OCI-LY7 (cell line): Measurements from ENCODE around the gene MTHFS. TPM values are rescaled to one million over a fixed set of nuclear protein-coding genes. Genes with fewer than 3 reads are reported as not detected.

ENCODE experiments used
- BruUV-seq: library from RNA; stranded (reverse); fragments of 400-500 nt; replicated peaks from 2 replicates; lab custom pipeline; 2021; lab: Mats Ljungman, UMichigan
- CTCF ChIA-PET: fragments of 300-600 bp; sonication (Branson Sonifier 250); formaldehyde crosslinking; loops from one replicate; lab custom pipeline; 2022; ENCODE audit warnings: antibody characterized with exemption; ENCODE audit not compliant: unreplicated experiment; lab: Charles Lee
- POLR2A ChIA-PET: fragments of 300-600 bp; sonication (Branson Sonifier 250); formaldehyde crosslinking; loops from one replicate; lab custom pipeline; 2022; ENCODE audit warnings: antibody characterized with exemption; lab: Charles Lee
- DNase-seq: peaks from one replicate; pipeline ENCODE4 v3.0.0-alpha.2; 2015; ENCODE audit warnings: low spot score
- H2AFZ ChIP-seq: fragments of 200-600 bp; sonication (generic), shearing (Covaris generic); 2 replicates; pipeline ENCODE4 v1.6.1; 2014; ENCODE audit warnings: mild to moderate bottlenecking, antibody characterized with exemption, low read length, moderate library complexity
- H3K27ac ChIP-seq: fragments of 200-600 bp; sonication (generic); 2 replicates; pipeline ENCODE4 v1.5.1; 2014; ENCODE audit warnings: mixed run types, low read depth, mild to moderate bottlenecking, moderate library complexity, low read length, inconsistent platforms; ENCODE audit not compliant: poor library complexity, severe bottlenecking
- H3K36me3 ChIP-seq: fragments of 200-600 bp; sonication (generic); 2 replicates; pipeline ENCODE4 v1.6.1; 2014; ENCODE audit warnings: mild to moderate bottlenecking, antibody characterized with exemption, low read length, moderate library complexity, mixed read lengths; ENCODE audit not compliant: insufficient read depth
- H3K4me1 ChIP-seq: fragments of 200-600 bp; sonication (generic); 2 replicates; pipeline ENCODE4 v1.5.1; 2014; ENCODE audit warnings: mild to moderate bottlenecking, low read length; ENCODE audit not compliant: insufficient read depth, poor library complexity, severe bottlenecking
- H3K4me2 ChIP-seq: fragments of 200-600 bp; sonication (generic); 2 replicates; pipeline ENCODE4 v1.6.1; 2014; ENCODE audit warnings: mild to moderate bottlenecking, low read length
- H3K4me3 ChIP-seq: fragments of 200-600 bp; sonication (generic); 2 replicates; pipeline ENCODE4 v1.5.1; 2014; ENCODE audit warnings: mild to moderate bottlenecking, low read depth, low read length; ENCODE audit not compliant: poor library complexity, severe bottlenecking
- H3K79me2 ChIP-seq: fragments of 200-600 bp; sonication (generic); 2 replicates; pipeline ENCODE4 v1.6.1; 2016; ENCODE audit warnings: low read depth, mild to moderate bottlenecking, low read length, moderate library complexity, mixed read lengths; ENCODE audit not compliant: insufficient read depth
- H3K9me2 ChIP-seq: fragments of 200-600 bp; sonication (generic); 2 replicates; pipeline ENCODE4 v1.6.1; 2016; ENCODE audit warnings: mild to moderate bottlenecking, low read length, mixed read lengths; ENCODE audit not compliant: insufficient read depth
- H3K9me3 ChIP-seq: fragments of 200-600 bp; sonication (generic); 2 replicates; pipeline ENCODE4 v1.6.1; 2014; ENCODE audit warnings: mild to moderate bottlenecking, mixed run types, low read length, mixed read lengths
- H4K20me1 ChIP-seq: fragments of 200-600 bp; sonication (generic); 2 replicates; pipeline ENCODE4 v1.6.1; 2014; ENCODE audit warnings: mild to moderate bottlenecking, antibody characterized with exemption, low read length, moderate library complexity, mixed read lengths; ENCODE audit not compliant: insufficient read depth
- EZH2phosphoT487 ChIP-seq: fragments of 200-600 bp; sonication (generic); IDR thresholded peaks from 2 replicates; pipeline ENCODE4 v1.6.1; 2018; ENCODE audit warnings: low read depth, borderline replicate concordance, mild to moderate bottlenecking, mixed run types, antibody characterized with exemption, low read length, moderate library complexity, mixed read lengths
- intact Hi-C: fragments of 100-400 bp; cut with micrococcal nuclease; formaldehyde crosslinking; loops from one replicate; pipeline ENCODE4 v1.10.0; 2022; ENCODE audit not compliant: unreplicated experiment
- total RNA-seq, 2 experiments: library from RNA; depleted of rRNA in 1 of 2; stranded (reverse); fragments of >200 nt in 1 of 2; shearing (Covaris generic) in 1 of 2; gene quantifications; 2 replicates each; pipeline ENCODE4 v1.2.3, GENCODE V29; 2014 to 2022
- TF ChIP-seq, protein P1 (sequence below): fragments of 200-600 bp; sonication (generic); conservative IDR thresholded peaks from 2 replicates; pipeline ENCODE4 v1.5.1; 2014; ENCODE audit warnings: mild to moderate bottlenecking, antibody characterized with exemption, low read length, moderate library complexity, mixed read lengths

The MTHFS gene
- total RNA-seq, 2 experiments from 2014 or later: 12.4 to 32.3 TPM

DNA sequence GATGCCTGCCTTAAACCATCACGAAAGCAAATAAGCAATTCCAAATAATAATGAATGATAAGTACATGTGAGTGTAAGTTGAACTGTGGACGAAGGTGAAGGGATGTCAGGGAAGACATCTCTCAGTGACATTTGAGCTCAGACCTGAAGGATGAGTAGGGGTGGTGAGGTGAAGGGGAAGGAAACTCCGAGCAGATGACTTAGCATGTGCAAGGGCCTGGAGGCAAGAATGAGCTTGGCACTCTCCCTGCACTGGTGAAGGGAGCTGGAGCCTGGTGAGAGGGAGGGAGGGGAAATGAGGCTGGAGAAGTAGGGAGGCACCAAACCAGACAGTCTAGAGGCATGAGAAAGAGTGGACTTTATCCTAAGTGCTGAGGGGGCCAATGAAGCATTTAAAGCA is 84.3 kb downstream of the MTHFS start:
- Histone ChIP-seq H3K4me2 (no peak overlapping the region), H4K20me1 (no peaks in the 10 kb centered on the region), H3K9me3 (no peaks in the 10 kb centered on the region), H2AFZ (no peak overlapping the region), H3K9me2 (no peaks in the 10 kb centered on the region), H3K4me1 (no peaks in the 10 kb centered on the region), H3K79me2 (no peaks in the 10 kb centered on the region), H3K27ac (no peak overlapping the region), H3K4me3 (no peak overlapping the region), H3K36me3 (no peaks in the 10 kb centered on the region)
- intact Hi-C loops: no loop called here
- no TSS peak for BruUV-seq
- no peak for DNase-seq
- ChIA-PET CTCF (no interaction called here), POLR2A (no interaction called here)
- TF ChIP-seq, protein P1, sequence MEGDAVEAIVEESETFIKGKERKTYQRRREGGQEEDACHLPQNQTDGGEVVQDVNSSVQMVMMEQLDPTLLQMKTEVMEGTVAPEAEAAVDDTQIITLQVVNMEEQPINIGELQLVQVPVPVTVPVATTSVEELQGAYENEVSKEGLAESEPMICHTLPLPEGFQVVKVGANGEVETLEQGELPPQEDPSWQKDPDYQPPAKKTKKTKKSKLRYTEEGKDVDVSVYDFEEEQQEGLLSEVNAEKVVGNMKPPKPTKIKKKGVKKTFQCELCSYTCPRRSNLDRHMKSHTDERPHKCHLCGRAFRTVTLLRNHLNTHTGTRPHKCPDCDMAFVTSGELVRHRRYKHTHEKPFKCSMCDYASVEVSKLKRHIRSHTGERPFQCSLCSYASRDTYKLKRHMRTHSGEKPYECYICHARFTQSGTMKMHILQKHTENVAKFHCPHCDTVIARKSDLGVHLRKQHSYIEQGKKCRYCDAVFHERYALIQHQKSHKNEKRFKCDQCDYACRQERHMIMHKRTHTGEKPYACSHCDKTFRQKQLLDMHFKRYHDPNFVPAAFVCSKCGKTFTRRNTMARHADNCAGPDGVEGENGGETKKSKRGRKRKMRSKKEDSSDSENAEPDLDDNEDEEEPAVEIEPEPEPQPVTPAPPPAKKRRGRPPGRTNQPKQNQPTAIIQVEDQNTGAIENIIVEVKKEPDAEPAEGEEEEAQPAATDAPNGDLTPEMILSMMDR: no peak
- TF ChIP-seq EZH2phosphoT487: no peak

DNA sequence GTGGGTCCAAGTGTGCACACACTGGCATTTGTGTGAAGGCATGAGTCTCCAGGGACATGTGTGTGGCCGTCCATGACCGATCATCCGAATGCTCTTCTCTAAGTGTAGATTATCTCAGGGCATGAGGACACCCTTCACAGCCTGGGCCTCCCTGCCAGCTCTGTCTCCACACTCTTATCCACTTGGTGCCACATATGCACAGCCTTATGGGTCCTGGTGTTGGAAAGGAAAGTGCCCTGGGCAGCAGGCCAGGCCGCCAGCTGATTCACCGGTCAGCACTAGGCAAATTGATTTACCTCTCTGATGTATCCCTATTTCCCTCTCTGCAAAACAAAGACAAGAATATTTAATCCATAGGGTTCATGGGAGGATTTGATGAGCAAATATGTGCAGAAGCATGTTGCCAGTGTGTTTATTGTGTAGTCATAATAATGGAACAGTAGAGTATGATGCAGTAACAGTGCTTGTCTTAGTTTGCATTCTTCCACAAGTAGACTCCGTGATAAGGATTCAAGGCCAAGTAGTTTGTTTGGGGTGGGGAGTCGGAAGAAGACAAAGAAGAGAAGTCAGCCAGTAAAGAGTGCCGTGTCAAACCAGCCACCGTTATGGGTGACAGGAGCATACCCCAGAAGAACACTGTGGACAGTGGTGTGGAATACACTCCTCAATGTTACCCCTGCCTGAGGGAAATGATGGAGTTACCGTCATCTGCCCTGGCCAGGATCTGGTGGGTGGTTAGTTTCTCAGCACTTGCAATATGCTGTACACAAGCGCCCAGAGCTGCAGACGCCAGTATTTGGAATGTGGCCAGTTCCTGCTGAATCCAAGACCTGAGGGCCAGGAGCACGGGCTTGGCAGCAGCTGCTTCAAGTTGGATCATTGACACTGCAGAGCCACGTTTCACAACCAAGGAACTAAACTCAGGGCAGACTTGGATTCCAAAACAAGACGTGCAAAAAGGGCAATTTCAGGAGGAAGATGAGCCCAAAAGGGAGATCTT is 85.1 kb downstream of the MTHFS start:
- ChIA-PET POLR2A (no interaction called here), CTCF (no interaction called here)
- H3K9me3 ChIP-seq: no peaks in the 10 kb centered on the region
- intact Hi-C loops: no loop called here
- H3K79me2 ChIP-seq: no peaks in the 10 kb centered on the region
- no peaks in the 10 kb centered on the region for H4K20me1 ChIP-seq
- no peak overlapping the region for H3K4me2 ChIP-seq
- no peak overlapping the region for H2AFZ ChIP-seq
- TF ChIP-seq EZH2phosphoT487: no peak
- TF ChIP-seq, protein P1: no peak
- no peaks in the 10 kb centered on the region for H3K4me1 ChIP-seq
- no TSS peak for BruUV-seq
- H3K27ac ChIP-seq: no peak overlapping the region
- H3K4me3 ChIP-seq: no peak overlapping the region
- H3K36me3 ChIP-seq: no peaks in the 10 kb centered on the region
- no peaks in the 10 kb centered on the region for H3K9me2 ChIP-seq
- no peak for DNase-seq

DNA sequence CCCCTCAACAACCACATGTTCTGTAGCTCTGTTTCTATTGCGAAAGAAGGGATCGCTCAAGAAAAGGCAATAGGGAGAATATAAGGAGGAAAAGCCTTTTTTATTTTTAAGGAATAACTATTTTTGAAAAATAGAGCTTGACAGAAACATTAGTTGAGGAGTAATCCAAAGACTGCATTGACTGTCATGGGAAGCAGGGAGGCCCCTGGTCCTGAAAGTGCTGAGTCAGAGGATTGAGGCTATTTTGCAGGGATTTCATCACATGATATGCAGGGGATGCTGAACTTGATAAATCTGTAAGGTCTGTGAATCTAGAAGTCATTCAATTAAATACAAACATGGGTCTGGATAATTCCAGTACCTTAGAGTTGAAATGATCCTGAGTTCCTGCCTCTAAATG is 92.0 kb downstream of the MTHFS start:
- CTCF ChIA-PET: no interaction called here
- TF ChIP-seq, protein P1: no peak
- TF ChIP-seq EZH2phosphoT487: no peak

More for the DNA sequence above, 92.0 kb downstream of the MTHFS start:
- no peaks in the 10 kb centered on the region for H3K4me1 ChIP-seq
- POLR2A ChIA-PET: interaction anchor here (1.4 kb wide), 1 partner anchor 16 kb away, joined by 10 read pairs; no protein-coding TSS in a partner anchor
- BruUV-seq: no TSS peak
- H2AFZ ChIP-seq: no peak overlapping the region
- no peaks in the 10 kb centered on the region for H3K36me3 ChIP-seq
- H3K9me2 ChIP-seq: no peaks in the 10 kb centered on the region
- H3K4me3 ChIP-seq: no peak overlapping the region
- H3K79me2 ChIP-seq: no peaks in the 10 kb centered on the region
- intact Hi-C loops: no loop called here
- DNase-seq: no peak
- no peaks in the 10 kb centered on the region for H3K9me3 ChIP-seq
- H3K4me2 ChIP-seq: no peak overlapping the region
- H3K27ac ChIP-seq: no peak overlapping the region
- no peaks in the 10 kb centered on the region for H4K20me1 ChIP-seq
